Stimulated activated CD4-positive, alpha-beta T cell treated with anti-CD3 and anti-CD28 coated beads, Interleukin-2, amount 100 ng/mL, for 4 hours (primary cell): ENCODE data around the gene PEPD.

Experiments used
- DNase-seq: peaks from one replicate; pipeline ENCODE4 v3.0.0-alpha.2; 2020; ENCODE audit warnings: low read depth

PEPD gene

DNA sequence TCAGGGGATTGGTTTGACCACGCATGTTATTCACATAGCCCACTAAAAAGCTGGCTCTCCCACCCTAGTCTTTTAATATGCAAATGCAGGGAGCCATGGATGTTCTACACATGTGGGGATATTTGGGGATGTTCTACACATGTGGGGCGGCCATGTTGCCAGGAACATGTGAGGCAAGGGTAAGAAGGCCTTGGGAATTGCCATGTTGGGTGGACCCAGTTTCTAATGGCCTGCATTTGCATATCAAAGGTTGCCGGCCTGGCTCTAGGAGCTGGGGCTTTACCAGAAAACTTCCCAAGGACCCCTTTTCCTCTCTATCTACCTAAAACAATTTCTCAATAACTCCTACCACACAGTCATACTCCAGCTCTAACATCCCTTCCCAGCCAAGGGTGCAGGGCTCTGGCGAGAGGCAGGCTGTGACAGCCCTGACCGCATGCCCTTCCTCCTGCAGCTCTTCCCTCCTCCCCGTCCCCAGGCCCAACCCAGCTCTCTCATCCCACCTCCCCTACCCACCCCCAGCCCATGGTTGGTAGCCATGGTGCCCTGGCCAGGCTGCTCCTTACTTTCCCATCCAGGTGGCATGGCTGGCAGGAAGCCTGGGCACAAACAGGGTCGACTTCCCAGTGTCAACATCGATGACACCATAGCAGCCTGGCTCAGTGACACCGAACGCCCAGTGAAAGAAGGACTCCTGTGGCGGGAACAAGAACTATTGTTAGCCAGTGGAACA, 11.0 kb downstream of the PEPD start:
- DNase-seq, result no peak

DNA sequence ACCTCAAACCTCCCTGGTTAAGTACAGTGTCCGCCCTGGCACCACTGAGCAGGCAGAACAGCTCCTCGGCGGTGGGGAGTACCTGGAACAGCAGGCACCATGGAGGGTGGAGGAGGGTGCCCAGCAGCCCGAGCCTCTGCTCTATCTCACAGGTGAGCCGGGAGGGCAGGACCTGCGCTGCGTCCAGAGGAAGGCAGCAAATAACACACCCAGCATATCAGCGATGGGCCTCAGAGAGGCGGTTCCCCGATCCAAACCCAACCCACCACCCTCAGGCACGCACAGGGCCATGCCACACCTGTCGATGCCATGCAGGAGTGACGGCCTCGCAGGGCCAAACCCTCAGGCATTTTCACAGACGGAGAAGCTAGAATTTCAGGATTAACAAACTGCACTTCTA, 11.8 kb downstream of the PEPD start:
- no peak for DNase-seq

DNA sequence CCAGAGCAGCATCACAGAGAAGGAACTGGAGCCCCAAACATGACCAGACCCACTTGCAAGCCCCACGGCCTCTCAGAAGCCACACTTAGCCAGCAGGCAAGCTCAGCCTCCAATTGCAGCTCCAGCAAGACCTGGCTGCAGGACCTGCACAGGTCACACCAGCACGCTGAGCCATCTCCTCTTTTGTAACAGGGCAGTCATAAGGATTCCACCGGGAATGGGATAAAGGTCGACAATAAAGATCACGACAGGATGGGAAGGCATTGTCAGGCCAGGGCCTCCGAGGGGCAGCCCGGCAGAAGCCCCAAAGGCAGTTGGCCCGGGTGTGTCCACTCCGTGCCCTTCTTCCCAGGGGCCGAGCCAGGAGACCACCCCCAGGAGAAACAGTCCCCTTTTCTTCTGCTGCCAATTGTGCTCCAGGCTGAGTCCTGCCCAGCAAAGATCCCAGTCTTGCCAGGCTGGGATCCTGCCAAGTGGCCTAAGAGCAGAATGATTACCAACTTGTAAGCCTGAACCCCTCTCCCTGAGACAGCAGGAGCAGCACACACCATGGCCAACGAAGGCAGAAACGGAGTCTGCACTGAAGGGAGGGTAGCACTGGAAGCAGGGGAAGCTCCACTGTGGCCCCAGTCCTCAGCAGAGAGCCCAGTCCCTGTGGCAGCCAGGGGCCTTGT, 12.5 kb downstream of the PEPD start:
- no peak for DNase-seq

DNA sequence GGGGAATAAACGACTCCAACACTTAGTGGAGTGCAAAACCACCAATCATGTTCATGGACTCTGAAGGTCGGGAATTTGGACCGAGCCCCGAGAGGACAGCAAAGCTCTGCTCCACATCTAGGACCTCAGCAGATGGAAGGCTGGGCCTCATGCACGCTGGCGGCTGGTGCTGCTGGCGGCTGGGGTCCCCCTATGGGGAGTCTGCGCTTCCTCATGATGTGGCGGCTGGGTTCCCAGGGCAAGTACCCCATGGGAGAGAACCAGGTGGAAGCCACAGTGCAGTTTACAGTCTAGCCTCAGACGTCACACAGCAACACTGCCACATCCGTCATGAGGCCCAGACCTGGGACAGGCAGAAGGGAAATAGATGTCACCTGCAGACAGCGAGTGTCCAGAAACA, 13.2 kb downstream of the PEPD start:
- no peak for DNase-seq

DNA sequence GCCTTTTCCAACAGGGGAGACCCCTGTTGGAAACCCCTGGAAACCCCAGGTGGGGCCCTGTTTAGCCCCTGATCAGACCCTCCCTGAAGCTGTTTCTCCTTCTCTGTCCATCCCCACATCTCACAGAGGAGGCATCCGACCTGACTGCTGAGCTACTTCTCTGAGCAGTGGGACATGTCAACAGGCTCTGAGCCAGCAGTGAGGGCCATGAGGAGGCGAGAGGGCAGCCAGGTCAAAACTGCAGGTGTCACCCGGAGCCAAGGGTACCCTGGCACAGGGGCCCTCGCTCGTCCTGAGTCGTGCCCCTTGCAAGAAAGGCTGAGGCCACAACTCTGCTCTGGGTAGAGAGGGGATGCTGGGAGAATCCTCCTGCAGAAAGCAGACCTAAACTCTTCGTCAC, 13.6 kb downstream of the PEPD start:
- no peak for DNase-seq

DNA sequence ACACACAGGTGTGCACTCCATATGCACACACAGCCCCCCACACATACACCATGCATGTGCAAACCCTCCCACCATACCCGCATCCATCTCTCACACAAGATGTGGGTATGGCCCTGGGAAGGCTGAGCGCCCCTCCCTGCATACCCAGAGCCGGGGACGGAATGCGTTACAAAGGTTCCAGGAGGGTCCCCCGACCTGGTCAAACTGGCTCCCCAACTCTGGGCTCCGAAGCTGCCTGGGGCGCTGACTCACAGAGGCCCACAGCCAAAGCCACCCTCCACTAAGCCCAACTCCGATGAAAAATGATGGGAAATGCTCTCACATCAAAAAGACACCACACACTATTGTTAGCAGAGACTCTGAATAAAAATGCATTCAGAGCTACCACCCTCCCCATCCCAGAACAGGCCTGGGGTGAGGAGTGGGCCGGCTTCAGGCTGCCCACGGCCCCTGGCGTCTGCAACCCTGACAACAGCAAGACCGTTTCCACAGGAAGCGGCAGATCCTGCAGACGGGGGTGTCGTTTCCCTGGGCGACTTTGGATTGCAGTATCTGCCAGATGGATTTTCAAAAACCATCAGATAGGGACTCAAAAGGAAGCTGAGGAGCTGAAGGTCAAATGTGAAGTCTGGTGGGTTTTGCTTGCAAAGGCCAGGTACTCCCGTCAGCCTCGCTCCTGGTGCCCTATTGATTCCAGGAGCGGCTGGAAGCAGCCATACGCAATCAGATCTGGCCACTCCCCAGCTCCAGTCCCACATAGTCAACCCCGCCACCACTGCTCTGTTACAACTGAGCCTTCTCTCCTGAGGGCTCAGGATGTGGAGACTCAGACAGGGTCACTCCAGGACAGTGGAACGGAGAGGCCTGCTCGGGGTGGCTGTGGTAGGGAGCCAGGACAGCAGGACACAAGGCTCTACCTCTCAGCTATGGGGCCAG, 14.3 kb downstream of the PEPD start:
- DNase-seq, result no peak

DNA sequence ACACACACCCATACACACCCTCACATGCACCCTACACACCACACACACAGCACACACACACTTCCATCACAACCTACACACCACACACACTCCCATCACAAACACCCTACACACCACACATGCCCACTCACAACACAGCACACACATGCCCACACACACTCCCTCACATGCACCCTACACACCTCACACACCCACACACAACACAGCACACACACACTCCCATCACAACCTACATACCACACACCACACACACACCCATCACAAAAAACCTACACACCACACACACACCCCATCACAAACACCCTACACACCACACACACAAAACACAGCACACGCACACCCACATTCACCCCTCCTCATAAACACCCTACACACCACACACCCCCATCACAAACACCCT, 15.1 kb downstream of the PEPD start:
- no peak for DNase-seq

DNA sequence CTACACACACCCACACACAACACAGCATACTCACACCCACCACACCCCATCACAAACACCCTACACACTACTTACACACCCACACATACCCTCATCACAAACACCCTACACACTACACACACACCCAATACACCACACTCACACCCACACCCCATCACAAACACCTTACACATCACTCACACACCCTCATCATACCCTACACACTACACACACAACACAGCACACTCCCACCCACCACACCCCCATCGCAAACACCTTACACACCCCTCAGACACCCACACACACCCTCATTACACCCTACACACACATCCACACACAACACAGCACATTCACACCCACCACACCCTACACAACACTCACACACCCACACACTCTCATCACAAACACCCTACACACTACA, 15.8 kb downstream of the PEPD start:
- no peak for DNase-seq

- no peak for DNase-seq
Observed at GRCh38 chr19:33505148-33505547, 16.4 kb downstream of the PEPD start.

DNA sequence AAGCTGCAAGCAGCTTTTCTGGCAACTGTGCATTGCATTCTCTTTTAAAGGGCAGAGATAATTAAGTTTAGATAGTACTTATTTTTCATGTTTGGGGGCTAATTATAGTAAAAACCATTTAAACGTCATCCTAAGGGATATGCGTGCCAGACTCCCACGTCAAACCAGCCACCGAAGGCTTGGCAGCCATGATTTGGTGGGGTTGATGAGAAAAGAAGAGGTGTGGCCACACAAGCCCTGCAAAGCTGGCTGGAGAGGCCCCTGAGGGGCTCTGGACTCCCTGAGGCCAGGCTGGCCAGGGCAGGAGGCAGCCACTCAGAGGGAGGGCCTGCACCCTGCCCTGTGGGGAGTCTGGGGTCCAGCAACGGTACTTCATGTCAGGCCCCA, 17.5 kb downstream of the PEPD start:
- no peak for DNase-seq

GRCh38 chr19:33503433-33504057, 18.0 kb downstream of the PEPD start:
- DNase-seq, result no peak

GRCh38 chr19:33503030-33503429, 18.6 kb downstream of the PEPD start:
- no peak for DNase-seq

- DNase-seq, result no peak
Observed at GRCh38 chr19:33502521-33502920, 19.1 kb downstream of the PEPD start.

DNA sequence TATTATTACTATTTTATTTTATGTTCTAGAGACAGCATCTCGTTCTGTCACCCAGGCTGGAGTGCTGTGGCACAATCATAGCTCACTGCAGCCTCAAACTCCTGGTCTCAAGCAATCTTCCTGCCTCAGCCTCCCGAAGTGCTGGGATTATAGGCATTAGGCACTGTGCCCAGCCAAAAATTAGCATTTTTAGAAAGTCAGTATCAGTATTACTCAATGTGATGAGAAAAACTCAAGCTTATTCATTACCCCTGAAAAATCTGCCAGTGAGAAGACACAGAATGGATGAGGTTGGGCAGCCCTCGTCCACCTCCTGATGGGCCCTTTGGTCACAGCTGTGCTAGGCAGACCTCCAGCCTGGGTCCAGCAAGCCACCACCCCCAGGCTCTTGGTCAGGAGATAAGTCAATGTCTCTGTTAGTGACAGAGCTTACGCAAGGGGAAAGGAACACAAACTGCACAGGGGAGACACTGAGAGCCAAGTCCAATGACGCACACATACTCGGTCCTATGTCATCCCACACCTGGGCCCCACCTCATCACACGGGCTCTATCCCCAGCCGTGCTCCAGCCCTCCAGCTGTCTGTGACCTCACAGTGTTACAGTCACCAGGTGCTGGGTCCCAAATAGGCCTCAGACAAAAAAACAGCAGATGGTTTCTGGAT, 19.8 kb downstream of the PEPD start:
- DNase-seq, result no peak

DNA sequence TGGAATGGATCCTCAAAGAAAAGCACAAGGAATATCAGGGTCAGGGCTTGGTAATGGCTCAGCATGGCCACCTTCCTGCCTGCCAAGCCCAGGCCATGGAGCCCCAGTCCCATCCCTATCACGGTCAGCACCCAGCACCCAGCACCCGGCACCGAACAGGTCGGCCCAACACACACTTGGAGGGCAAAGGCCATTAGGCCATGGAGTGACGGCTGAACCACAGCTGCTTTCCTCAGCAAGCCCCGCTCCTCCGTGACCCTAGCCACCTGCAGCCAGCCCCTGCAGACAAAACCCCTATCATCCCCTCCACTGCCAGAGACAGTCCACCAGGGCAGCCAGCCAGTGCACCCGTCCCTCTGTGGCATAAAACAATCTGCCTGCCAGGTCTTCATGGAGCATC, 20.6 kb downstream of the PEPD start:
- DNase-seq, result no peak

DNA sequence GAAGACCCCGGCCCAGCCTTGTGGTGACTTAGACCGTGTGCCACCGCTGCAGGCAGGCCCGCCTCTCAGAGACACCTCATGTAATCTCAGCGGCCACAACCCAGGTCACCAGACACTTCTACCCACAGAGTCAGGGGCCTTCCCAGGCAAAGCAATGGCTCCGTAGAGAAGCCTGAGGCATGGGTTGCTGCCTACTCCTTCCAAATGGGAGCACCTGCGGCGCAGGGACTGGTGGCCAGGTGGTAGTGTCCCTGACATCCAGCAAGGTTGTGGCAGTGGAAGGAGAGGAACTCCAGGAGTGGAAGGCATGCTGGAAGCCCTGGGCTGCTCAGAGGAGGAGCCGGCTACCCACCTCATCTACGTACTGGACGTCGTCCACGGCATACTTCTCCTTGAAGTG, 21.0 kb downstream of the PEPD start:
- DNase-seq, result no peak

DNA sequence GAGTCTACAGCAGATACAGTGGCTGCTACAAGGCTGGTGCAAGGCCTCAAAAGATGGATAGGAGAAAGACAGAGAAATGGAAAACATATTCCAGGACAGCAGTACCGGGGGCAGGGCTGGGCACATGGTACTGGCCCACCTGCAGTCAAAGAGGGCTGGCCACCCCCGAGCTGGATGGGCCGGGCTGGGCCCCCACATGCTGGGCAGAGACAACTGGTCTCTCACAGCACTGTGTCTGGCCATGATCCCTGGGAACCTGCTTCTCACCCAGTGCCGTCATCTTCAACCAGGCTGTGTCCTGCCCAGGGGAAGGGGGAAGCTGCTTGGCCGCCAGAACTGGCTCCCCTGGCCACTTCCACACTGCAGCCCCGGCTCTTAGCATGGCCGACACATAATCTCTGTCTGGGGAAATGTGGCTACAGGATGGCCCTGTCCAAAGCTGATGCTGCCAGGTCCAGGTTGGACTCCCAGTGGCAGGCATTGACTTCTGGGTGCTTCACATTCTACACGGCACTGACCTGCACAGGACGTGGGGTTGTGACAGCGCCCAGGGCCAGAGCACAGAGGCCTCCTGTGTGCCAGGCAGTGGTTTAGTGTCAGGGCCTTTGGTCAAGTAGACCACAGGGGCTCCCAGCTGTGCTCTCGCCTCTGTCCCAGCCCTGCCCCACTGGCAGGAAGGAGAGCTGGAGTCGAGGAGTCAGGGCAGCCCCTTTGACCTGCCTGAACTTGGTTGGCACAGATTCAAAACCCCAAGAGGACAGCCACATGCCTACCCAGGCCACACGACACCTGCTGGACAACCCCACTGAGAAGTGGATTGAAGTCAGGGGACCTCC, 21.7 kb downstream of the PEPD start:
- DNase-seq, result no peak

- no peak for DNase-seq
Observed at GRCh38 chr19:33499248-33499647, 22.3 kb downstream of the PEPD start.

DNA sequence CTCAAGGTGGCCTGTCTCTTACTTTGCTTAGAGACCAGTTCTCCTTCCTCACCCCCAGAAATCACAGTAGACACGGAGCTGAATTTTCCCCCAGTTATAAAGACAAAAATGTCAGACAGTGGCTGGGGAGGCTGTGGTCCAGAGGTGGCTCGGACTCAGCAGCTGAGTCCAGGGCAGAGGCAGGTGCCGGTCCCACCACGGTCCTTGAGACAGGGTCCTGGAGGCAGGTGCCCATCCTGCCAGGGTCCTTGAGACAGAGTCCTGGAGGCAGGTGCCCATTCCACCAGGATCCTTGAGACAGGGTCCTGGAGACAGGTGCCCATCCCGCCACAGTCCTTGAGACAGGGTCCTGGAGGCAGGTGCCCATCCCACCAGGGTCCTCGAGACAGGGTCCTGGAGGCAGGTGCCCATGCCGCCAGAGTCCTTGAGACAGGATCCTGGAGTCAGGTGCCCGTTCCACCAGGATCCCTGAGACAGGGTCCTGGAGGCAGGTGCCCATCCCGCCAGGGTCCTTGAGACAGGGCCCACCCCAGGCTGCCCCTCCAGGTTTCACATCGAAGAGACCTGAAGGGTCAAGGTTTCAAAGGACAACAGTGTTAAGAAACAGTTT, 23.1 kb downstream of the PEPD start:
- DNase-seq, result no peak

- no peak for DNase-seq
Observed at GRCh38 chr19:33497778-33498175, 23.8 kb downstream of the PEPD start.
